ENCODE results near the gene RAC2.
"Not testable (repeated sequence)": the region's sequence is repeated elsewhere in the genome, so short reads cannot be mapped to it uniquely, and the experiment has no call there.

Gene RAC2

DNA sequence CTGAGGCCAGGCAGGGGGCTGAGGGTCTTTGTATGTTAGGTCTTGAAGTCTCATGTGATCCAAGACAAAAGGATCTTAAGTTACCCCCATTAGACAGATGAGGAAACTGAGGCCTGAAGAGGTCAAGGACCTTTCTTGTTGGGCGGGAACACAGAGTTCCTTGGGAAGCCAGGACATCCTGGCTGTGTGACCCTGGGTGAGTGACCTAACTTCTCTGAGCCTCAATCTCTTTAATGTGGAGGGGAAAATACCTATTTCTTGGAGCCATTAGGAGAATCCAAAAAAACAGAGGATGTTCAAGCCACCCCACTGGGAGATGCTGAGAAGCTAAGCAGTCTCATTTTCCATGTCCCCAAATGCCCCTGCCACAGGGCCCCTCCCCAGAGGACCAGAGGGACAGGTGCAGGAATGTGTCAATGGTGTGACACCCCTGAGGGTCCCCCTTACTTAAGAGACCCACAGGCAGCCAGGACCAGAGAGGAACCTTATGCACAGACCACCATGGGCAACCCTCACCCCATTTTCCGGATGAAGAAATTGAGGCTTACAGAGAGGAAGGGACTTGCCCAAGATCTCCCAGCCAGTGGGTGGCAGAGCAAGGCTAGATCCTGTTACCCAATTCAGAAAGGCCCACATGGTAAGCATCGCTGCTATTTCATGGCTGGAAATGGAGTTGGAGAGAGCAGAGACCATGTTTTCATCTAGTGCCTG lies 8.0 kb downstream of the RAC2 start:
- DNase-seq (ENCODE audit: extremely low read depth in 1 of 2, low read depth in 1 of 2): no peak

DNA sequence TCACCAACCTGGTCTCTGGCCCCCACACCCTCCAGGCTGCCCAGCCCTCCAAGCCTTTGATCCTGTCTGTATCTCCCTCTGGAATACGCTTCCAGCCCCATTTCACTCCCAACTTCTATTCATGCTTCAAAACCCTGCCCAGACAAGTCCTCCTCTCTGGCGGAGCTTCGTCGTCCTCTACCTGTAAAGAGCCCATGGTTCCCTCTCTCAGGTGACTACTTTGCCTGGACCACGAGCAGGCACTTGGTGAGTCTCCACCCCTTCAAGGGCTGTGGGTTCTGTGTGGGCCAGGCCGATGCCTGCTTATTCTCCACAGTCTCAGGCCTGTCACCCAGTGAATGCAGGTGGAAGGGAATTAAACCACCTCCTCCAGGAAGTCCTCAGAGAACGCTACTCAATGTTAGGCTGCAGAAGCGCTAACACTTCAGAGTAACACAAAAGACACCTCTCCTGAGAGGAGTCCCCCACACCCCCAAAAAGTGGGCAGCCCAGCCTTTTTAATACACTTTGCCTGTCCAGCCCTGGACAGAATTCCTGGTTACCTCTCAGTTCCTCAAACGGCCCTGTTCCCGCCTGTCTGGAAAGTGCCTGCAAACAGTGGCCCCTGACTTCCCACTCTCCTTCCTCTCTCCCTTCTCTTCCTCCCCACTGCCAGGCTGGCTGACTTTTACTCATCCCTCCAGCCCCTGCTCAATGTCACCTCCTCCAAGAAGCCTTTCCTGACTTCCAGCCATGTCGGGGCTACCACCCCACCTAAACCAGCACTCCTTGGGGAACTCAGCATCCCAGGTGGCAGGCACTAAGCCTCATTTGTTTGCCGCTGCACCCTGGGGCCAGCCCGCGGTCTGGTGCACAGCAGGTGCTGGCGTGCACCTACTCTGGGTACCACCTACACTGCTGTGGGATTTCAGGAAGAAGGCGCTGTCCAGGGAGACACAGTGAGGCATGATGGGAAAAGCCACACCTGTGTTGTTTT lies 9.0 kb downstream of the RAC2 start:
- DNase-seq (ENCODE audit: extremely low read depth in 1 of 2, low read depth in 1 of 2): no peak

DNA sequence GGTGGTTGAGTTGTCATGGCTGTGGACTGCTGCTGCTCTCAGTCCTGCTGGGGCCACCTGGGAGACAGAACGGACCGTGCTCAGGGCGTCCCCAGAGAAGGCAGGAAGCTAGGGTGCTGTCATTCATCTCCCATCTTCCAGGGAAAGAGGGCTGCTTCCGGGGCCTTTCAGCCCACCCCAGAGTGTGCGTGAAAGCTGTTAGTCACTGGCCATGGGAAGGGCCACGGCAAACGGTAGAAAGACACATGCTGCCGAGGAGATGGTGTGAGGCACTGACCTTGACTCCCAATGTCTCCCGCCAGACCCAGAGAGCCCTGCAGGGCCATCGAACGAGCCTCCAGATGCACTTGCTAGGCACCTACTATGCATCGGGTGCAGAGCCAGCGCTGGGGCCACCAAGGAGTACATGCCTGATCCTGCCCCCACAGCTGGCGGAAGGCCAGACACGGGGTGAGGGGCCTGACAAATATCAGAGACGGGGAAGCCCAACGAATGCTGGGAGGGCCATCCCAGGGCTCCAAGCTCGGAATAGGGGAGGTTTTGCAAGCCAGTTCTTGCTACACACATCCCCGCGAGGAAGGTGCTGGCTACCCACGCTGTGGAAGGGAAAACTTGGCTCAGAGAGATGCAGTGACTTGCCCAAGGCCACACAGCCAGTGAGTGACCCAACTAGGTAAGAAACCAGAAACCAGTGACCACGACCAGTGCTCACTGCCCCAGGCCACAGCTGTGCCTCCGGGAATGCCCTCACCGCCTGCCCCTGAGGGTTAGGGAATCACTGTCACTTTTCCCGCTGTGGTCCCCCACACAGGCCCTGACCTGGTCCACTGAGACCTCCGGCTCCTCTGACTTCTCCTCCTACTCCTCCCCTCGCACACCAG lies 10.1 kb downstream of the RAC2 start:
- no peak for DNase-seq (ENCODE audit: extremely low read depth in 1 of 2, low read depth in 1 of 2)

DNA sequence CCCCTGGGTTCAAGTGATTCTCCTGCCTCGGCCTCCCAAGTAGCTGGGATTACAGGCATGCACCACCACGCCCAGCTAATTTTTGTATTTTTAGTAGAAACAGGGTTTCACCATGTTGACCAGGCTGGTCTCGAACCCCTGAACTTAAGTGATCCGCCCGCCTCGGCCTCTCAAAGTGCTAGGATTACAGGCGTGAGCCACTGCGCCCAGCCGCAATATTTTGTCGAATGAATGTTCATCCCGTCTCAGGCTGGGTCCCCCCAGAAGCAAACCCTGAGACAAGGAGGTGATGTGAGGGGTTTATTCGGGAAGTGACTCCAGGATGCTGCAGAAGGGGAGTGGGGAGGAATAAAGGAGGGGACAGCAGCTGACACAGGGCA lies 10.7 kb downstream of the RAC2 start:
- not testable (repeated sequence) for DNase-seq (ENCODE audit: extremely low read depth in 1 of 2, low read depth in 1 of 2)

DNA sequence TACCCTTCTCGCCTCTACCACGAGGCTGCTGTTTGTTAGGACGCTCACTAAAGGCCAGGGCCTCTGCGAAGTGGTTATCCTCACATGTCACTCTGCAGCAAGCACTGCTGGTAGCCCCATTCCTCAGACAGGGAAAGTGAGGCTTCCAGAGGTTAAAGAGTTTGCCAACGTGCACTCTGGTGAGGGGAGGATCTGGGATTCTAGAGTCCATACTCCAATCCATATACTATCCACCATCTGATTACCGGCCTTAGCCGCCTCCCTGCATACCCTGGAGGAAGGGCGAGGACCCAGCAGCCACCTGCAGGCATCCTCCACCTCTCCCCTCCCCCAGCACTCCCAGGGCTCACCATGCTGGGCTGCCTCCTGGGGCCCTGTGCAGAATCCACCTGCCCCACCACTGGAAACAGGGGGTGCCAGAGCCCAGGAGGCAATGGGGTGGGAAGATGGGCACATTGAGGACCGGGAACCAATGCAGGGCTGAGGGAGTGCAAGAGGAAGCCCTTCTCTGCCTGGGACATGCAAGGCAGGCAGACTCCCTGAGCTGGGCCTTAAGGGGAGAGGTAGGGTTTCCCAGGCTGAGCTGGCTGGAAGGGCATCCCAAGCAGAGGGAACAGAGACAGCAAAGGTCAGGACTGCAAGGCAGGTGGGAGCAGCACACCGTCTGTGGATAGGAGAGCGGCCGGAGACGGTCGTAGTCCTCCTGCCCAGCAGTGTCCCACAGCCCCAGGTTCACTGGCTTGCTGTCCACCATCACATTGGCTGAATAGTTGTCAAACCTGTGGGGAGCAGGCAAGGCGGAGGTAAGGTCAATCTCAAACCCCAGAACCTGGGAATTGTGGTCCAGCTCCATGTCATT lies 11.7 kb downstream of the RAC2 start:
- DNase-seq (ENCODE audit: extremely low read depth in 1 of 2, low read depth in 1 of 2): no peak

DNA sequence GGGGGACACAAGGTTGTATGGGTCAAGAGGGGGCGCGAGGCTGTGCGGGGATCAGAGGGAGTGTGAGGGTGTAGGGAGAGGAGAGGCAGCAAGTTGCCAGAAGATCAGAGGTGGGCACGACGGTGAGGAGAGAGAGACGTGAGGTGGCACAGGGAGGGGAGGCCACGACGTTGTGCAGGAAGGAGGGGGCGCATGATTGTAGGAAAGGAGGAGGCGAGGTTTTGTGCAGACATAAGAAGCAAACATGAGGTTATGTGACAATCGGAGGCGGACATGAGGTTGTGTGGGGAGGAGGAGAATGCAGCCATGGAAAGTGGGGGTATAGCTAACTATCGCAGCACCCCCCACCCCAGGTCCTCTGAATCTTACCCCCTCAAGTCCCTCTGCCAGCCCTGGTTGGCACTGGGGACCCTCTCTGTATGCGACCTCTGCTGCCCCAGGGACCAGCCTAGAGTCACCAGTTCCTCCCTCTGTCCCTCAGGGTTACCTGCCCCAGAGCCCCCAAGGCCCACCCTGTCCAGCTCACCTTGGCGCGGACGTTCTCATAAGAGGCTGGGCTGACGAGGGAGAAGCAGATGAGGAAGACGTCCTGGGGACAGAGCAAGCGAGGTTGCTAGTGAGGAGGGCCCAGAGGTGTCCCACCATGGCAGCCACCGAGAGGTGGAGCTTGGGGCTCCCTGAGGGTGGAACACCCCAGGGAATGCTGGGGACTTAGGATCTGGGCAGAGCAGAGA lies 12.5 kb downstream of the RAC2 start:
- no peak for DNase-seq (ENCODE audit: extremely low read depth in 1 of 2, low read depth in 1 of 2)

DNA sequence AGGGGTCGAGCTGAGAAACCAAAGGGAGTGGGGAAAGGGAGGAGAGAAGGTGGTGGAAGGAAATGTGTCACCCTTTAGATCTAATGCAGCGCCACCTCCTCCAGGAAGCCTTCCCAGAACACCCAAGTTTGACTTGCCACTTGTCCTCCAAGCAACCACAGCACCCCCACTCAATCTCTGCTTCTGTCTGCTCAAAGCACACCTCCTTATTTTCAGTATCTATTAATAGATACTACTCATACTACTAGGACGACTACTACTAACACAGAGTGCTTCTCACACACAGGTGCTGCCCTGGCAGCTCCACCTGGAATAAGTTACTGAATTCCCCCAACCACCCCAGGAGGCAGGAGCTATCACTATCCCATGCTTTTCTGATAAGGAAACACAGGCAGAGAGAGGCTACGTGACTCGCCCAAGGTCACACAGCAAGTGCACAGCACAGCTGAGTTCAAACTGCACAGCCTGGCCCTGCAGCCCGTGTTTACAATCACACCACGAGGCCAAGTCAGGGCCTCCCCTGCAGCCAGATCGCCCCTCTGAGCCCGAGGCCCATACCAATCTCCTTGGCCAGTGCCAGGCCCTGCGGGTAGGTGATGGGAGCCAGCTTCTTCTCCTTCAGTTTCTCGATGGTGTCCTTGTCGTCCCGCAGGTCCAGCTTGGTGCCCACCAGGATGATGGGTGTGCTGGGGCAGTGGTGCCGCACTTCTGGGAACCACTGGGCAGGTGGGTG lies 13.2 kb downstream of the RAC2 start:
- DNase-seq (ENCODE audit: extremely low read depth in 1 of 2, low read depth in 1 of 2): no peak

DNA sequence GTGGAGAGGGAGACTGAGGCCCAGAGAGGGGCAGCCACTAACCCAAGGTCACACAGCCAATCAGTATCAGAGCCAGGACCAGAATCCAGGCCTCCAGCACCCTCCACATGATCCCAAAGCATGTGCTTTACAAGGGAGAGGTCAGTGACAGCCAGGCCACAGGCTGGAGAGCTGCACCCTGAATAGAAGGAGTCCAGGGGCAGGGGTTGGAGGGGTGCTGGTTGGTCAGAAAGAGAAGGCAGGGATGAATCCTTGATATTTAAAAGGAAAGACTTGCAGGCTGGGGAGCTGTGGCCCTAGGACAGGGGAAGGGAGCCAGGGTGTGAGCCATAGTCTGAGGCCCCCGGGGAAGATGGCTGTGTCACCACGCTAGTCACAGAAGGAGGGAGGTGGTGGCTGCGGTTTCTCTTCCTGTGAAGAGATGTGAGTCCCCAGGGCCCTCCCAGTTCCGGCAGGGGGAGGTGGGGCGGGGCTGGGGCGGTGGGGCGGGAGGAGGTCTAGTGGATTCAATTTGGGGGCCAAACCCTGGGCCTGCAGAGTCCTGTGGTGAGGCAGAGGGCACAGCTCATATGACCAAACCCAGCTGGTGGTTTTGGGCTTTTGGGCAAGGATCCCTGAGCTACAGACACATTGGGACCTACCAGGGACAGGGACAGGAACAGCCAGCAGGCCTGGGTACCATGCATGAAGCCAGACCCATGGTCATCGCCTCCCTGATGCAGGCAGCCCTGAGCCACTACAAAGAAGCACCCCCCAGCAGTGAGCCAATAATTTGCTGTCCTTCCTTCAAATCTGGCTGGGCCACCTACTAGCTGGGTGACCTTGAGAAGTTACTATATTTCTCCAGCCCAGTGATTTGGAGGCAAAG lies 14.0 kb downstream of the RAC2 start:
- peak; percentile 79 to 81 for DNase-seq (ENCODE audit: extremely low read depth in 1 of 2, low read depth in 1 of 2)

DNA sequence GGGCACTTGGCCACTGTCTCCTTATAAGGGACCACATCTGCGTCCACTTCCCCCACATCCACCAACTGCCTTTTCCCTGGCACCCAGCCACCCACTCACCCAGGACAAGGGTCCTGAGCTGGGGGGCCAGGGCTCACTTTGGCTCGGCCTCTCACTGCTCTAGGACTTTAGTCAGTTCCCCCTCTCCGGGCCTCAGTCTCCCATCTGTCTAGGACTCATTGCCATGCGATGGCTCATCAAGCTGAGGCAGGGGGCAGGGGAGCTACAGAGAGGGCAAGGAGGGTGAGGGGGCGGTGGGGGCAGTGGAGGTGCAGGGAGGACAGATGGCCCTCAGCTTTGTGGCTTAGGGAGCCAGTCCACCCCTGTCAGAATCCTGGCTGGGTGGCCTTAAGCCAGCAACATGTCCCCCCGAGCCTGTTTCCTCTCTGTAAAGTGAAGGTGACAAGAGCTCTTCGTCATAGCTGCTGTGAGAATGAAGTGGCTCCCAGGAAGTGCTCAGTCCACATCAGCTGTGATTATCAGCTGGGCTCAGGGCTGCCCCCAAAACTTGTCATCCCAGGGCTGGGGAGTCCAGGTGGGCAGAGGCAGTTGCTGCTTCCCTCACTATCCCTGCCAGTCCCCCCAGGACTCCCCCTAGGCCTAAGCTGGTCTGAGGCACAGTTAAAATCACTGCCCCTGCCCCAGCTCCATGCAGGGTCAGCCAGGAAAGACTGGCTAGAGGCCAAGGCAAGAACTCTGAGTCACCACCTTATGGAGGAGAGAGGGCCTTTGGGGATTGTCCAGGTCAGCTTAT lies 14.9 kb downstream of the RAC2 start:
- DNase-seq (ENCODE audit: extremely low read depth in 1 of 2, low read depth in 1 of 2): no peak

DNA sequence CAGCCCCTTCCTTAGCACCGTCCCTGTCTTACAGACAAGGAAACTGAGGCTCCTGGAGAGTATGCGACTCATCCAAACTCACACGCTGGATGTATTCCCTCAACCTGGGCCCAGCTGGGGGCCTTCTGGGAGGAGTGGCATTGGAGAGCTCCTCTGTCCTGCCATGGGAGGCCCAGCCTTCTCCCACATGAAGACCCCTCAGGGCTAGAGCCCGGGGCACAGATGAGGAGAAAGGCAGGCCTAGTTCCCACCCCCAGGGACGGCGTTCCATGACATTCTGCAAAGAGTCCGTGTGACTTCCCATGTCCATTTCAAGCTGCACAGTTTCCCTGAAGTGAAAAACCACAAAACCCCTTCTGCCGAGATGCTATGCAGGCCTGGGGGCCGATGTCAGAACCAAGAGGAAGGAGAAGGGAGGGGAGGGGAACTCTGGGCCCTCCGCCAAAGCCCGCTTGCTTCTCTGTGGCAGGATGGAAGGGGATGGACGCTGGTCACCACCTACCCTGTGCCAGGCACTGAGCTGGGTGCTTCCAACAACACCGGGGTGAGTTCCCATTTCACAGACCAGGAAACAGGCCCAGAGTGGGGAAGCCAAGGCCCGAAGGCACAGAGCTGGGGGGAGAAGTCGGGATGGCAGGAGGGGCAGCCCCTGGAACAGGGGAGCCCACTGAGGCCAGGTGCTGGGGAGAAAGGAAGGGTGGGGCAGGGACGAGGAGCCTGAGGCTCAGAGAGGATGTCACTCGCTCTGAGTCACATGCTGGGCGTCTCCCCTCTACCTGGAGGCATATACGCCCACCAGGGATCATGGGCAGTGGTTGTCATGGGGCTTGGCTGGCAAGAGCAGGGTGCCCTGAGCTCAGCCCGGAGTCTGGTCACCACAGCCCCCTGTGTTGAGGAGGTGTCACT lies 15.7 kb downstream of the RAC2 start:
- no peak for DNase-seq (ENCODE audit: extremely low read depth in 1 of 2, low read depth in 1 of 2)

DNA sequence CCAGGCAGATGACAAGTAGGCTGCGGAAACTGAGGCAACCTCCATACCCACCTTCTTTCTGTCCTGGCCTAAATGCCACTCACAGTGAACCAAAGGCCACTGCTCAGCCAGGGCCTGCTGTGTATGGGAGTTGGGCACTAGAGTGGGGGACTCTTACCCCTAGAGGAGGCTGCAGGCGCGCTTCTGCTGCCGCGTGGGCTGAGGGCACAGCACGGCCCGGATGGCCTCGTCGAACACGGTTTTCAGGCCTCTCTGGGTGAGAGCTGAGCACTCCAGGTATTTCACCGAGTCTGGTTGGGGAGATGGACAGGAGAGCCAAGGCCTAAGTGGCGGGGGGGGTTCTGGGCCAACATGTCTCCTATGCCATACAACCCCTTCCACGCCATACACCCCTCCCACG lies 17.6 kb downstream of the RAC2 start:
- no peak for DNase-seq (ENCODE audit: extremely low read depth in 1 of 2, low read depth in 1 of 2)

DNA sequence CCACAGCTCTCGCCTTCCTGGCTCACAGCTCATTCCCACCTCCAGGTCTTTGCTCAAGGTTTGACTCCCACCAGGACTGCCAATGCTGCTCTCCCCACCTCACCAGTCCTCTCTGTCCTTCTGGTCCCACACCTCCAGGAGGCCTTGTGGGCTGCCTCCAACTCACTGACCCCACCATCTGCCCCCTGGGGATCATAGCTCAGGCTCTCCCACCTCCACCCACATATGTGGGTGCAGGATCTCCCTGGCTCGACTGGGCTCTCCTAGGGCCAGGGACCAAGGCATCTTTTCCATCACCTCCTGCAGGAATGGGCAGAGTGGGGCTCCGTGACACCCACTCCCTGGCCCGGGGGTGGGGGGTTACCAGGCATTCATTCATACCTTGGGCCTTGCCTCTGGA lies 18.0 kb downstream of the RAC2 start:
- DNase-seq (ENCODE audit: extremely low read depth in 1 of 2, low read depth in 1 of 2): no peak

DNA sequence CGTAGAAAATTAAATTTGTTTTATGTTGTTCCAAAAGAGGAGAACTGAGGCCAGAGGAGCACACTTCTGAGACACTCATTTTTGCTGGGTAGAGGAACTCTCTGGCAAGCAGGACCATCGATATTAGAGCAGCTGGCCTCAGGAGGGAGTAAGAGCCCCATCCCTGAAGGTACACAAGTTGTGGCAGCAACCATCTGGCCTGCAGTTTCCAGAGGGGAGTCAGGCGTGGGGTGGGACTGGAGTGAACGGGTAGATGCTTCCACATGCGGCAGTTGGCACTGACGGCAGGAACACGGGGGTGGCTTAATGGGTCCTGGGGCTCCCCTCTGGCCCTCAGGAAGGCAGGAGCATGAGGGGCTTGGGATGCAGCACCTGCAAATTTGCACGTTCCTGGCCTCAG lies 18.6 kb downstream of the RAC2 start:
- DNase-seq (ENCODE audit: extremely low read depth in 1 of 2, low read depth in 1 of 2): no peak

DNA sequence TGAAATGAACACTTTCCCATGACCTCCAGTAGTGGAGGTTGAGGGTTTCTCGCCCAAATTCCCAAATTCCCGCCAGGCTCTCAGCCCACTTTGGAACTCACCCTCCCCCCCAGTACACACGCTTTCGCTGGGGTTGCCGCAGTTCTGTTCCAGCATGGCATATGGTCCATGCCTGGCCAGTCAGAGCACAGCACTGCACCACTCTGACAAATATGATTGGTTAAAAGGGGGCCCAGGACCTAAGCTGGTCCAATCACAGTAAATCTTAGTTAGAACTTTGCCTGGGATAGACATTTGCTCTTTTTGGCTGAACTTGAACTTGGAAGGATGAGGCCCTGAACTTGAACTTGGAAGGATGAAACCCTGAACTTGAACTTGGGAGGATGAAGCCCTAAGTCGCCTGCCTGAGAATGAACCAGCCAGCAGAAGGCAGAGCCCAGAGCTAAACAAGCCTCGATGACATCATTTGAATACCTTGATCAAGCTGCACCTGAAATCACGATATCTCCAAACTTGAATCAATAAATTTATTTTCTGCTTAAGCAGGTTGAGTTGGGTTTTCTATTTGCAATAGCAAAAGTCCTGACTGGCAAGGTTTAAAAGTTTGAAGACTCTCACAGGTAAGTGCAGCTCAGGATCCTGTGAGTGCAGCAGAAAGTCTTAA lies 19.2 kb downstream of the RAC2 start:
- no peak for DNase-seq (ENCODE audit: extremely low read depth in 1 of 2, low read depth in 1 of 2)

DNA sequence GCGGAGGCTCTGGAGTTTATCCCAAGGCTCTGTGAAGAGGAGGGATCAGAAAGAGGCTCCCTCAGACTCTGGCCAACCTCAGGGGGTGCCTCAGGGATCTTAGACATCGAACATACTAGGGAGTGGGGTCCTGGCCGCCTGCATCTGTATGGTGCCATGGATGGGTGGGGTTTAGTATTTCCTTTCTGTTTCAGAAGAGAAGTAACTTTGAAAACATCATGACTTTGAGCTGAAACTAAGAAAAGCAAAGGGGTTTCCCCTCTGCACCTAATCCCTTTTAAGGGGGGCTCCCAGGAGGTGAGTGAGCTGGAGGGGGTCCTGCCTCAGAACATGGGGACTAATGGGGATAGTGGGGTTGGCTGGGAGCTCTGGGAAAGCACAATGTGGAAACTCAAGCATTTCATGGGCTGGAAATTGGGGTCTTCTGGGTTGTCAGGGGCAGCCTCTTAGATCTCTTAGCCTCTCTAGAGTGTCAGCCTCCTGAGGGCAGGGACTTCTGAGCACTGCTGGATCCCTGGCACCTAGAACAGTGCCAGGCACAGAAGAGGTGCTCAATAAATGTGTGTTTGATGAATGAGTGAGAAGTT lies 20.0 kb downstream of the RAC2 start:
- DNase-seq (ENCODE audit: extremely low read depth in 1 of 2, low read depth in 1 of 2): no peak
